Peyer's patch (tissue), 4 donors: ENCODE results near the gene DMD. TPM values are rescaled to one million over a fixed set of nuclear protein-coding genes. Genes with fewer than 3 reads are reported as not detected.

Experiments used
- DNase-seq, 3 donors: peaks; one replicate each; pipeline ENCODE4 v3.0.0-alpha.2; 2017 to 2019
- H3K27ac ChIP-seq, 4 donors: fragments of 200-600 bp; sonication (generic); one replicate each; pipeline ENCODE4 v1.5.1; 2016 to 2019
- H3K27me3 ChIP-seq, 2 donors: fragments of 200-600 bp; sonication (generic); one replicate each; pipeline ENCODE4 v1.5.1; 2019
- H3K36me3 ChIP-seq, 3 donors: fragments of 200-600 bp; sonication (generic); one replicate each; pipeline ENCODE4 v1.5.1; 2016 to 2019
- H3K4me1 ChIP-seq, 4 donors: fragments of 200-600 bp; sonication (generic); one replicate each; pipeline ENCODE4 v1.5.1; 2016 to 2019
- H3K4me3 ChIP-seq, 4 donors: fragments of 200-600 bp; sonication (generic); 1 replicate in 3 of 4; 2 replicates in 1 of 4; pipeline ENCODE4 v1.5.1; 2016 to 2019; ENCODE audit warnings: mild to moderate bottlenecking in 1 of 4
- H3K9me3 ChIP-seq, 4 donors: fragments of 200-600 bp; sonication (generic); one replicate each; pipeline ENCODE4 v1.5.1; 2016 to 2019; ENCODE audit warnings: mild to moderate bottlenecking in 1 of 4
- POLR2A ChIP-seq, 2 donors: fragments of 450-650 bp; IDR thresholded peaks; one replicate each; pipeline ENCODE4 v1.5.1; 2017; ENCODE audit warnings: antibody characterized with exemption in 2 of 2, mild to moderate bottlenecking in 2 of 2, moderate library complexity in 2 of 2
- total RNA-seq, 4 donors: library from RNA; depleted of rRNA; stranded (reverse); fragments of >200 nt; gene quantifications; one replicate each; pipeline ENCODE4 v1.1.0, GENCODE V29; 2016
- TF ChIP-seq, protein P1 (sequence below), 6 experiments: fragments of 450-650 bp in 4 of 6; fragments of 200-600 bp in 2 of 6; sonication (generic) in 1 of 6; IDR thresholded peaks; one replicate each; pipeline ENCODE4 v1.5.1; 2017 to 2019; ENCODE audit warnings: antibody characterized with exemption in 6 of 6, mild to moderate bottlenecking in 3 of 6, moderate library complexity in 1 of 6

Gene DMD
- total RNA-seq, 4 donors from 2014 or later = 15.8 to 109 (median 19.1) TPM

DNA sequence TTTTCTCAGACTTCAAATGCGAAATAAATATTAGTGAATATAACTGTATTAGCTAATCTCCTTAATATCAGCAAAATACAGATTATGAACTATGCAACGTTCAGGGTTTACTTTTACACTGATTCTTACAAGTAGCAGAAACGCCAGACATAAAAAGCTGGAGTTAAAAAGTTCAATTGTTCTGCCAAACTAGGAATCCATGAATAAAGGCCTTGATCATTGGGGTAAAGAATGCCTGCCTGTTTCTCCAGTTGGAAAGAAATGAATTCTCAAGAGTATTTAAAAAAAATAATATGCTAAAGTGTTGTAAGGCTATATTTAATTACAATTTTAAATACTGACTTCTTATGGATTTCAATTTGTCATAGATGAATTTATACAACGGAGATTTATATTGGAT lies 612.2 kb downstream of the DMD start:
- TF ChIP-seq, protein P1, sequence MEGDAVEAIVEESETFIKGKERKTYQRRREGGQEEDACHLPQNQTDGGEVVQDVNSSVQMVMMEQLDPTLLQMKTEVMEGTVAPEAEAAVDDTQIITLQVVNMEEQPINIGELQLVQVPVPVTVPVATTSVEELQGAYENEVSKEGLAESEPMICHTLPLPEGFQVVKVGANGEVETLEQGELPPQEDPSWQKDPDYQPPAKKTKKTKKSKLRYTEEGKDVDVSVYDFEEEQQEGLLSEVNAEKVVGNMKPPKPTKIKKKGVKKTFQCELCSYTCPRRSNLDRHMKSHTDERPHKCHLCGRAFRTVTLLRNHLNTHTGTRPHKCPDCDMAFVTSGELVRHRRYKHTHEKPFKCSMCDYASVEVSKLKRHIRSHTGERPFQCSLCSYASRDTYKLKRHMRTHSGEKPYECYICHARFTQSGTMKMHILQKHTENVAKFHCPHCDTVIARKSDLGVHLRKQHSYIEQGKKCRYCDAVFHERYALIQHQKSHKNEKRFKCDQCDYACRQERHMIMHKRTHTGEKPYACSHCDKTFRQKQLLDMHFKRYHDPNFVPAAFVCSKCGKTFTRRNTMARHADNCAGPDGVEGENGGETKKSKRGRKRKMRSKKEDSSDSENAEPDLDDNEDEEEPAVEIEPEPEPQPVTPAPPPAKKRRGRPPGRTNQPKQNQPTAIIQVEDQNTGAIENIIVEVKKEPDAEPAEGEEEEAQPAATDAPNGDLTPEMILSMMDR (IDR thresholded peaks at IDR 0.05) = no peak
- TF ChIP-seq POLR2A (IDR thresholded peaks at IDR 0.05) = no peak
- Histone ChIP-seq H3K4me3 (no peak overlapping the region), H3K27me3 (no peaks in the 10 kb centered on the region), H3K4me1 (no peaks in the 10 kb centered on the region), H3K9me3 (no peaks in the 10 kb centered on the region), H3K27ac (no peak overlapping the region), H3K36me3 (no peaks in the 10 kb centered on the region)
- DNase-seq = no peak

DNA sequence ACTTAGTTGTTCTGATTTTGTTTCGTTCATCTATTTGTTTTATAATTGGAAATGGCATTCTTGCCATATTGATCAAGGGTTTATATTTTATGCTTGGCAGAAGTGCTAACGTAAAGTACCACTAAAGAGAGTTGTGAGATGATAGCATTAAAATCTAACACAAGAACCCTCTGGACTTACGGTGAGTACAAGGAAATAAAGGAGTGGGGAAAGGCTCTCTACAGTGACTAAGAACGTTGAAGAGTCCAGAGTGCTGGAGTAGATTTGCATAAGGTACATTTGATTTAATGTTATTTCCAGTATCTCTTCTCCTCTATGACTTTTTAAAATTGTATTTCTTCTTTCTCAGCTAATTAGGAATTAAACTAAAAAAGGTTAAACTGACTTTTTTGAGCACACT lies 612.6 kb downstream of the DMD start:
- Histone ChIP-seq H3K36me3 (no peaks in the 10 kb centered on the region), H3K4me3 (no peak overlapping the region), H3K27me3 (no peaks in the 10 kb centered on the region), H3K9me3 (no peaks in the 10 kb centered on the region), H3K4me1 (no peaks in the 10 kb centered on the region), H3K27ac (no peak overlapping the region)
- DNase-seq = no peak
- no peak for TF ChIP-seq POLR2A (IDR thresholded peaks at IDR 0.05)
- TF ChIP-seq, protein P1 (IDR thresholded peaks at IDR 0.05) = no peak

DNA sequence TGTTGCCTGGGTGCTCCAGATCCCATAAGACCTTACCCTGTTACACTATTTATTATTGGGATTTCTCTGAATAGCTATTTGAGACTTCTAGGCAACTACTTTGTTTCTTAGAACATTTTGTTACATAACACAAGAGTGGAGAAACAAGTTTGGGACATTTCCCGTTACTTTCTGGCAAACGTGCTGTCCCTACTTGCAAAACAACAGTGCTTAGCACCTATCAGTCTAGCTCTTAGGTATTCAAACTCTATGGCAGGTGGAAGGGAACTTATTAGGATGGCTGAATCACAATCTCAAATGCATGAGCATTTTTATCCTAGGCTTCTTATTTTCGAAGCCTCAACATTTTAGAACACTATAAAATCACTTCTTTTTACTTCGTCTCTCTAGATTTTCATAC lies 613.6 kb downstream of the DMD start:
- DNase-seq = no peak
- Histone ChIP-seq H3K27ac (no peak overlapping the region), H3K4me3 (no peak overlapping the region), H3K4me1 (no peaks in the 10 kb centered on the region), H3K27me3 (no peaks in the 10 kb centered on the region), H3K36me3 (no peaks in the 10 kb centered on the region), H3K9me3 (no peaks in the 10 kb centered on the region)
- TF ChIP-seq POLR2A (IDR thresholded peaks at IDR 0.05) = no peak
- TF ChIP-seq, protein P1 (IDR thresholded peaks at IDR 0.05) = no peak

DNA sequence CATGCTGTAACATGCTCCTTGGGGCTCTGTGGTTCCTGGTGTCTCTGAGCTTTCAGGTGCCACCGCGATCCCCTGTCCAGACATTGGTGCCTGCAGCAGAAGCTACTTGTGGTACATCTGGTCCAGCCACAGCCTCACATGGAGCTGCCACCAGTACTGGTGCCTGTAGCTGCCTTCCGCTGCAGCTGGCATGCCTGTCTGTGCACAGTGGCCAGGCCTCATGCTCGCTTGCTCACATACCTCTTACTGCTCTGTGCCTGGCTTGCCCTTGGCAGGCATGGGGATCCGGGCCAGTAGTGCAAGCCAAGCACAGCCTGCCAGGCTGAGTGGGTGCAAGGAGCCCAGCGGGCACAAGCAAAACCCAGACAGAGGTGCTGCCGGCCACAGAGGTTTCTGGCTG lies 618.6 kb downstream of the DMD start:
- Histone ChIP-seq H3K4me3 (no peak overlapping the region), H3K36me3 (no peaks in the 10 kb centered on the region), H3K27ac (no peak overlapping the region), H3K27me3 (no peaks in the 10 kb centered on the region), H3K9me3 (no peaks in the 10 kb centered on the region), H3K4me1 (no peaks in the 10 kb centered on the region)
- no peak for DNase-seq
- TF ChIP-seq POLR2A (IDR thresholded peaks at IDR 0.05) = no peak
- TF ChIP-seq, protein P1 (IDR thresholded peaks at IDR 0.05) = no peak

DNA sequence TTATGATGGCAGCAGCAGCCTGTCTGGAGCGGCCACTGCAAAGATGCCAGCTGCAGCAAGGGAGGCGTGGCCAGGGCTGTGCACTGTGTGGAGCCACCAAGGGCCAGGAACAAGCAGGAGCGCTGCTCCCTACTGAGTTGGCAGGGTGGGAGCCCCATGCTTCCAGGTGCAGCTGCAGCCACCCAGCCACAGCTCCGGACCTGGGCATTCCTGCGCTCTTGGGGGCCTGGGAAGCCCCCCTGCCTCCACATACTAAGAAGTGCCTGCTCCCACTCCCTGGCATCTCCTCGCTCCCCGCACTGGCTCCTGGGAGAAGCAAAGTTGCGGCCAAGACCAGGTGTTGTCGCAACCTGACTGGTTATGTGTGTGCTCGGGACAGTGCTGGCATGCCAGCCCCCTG lies 619.8 kb downstream of the DMD start:
- TF ChIP-seq POLR2A (IDR thresholded peaks at IDR 0.05) = no peak
- TF ChIP-seq, protein P1 (IDR thresholded peaks at IDR 0.05) = no peak
- no peaks in the 10 kb centered on the region for H3K4me1 ChIP-seq
- H3K27me3 ChIP-seq = no peaks in the 10 kb centered on the region
- DNase-seq = no peak
- no peaks in the 10 kb centered on the region for H3K9me3 ChIP-seq
- H3K36me3 ChIP-seq = no peaks in the 10 kb centered on the region
- no peak overlapping the region for H3K27ac ChIP-seq
- H3K4me3 ChIP-seq = no peak overlapping the region

DNA sequence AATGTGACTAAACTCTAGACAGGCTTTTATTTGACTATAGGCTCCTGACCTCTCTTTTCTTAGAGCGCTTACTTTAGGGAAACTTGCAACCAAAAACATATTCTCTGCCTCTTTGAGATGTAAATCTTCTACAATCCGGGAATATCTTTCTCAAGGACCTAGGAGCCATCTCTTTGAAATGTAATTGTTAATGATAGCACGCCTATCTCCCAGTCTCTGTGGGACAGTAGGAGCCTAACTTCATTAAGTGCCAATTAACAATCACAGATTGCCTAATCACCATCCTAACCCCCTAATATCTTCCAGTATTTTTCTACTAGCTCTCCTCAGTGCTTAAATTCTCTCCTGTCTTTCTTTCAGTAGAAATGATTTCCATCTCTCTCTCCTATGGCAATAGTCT lies 628.6 kb downstream of the DMD start:
- H3K36me3 ChIP-seq = no peaks in the 10 kb centered on the region
- no peaks in the 10 kb centered on the region for H3K27me3 ChIP-seq
- no peaks in the 10 kb centered on the region for H3K4me1 ChIP-seq
- TF ChIP-seq, protein P1 (IDR thresholded peaks at IDR 0.05) = no peak
- no peak for TF ChIP-seq POLR2A (IDR thresholded peaks at IDR 0.05)
- H3K27ac ChIP-seq = no peak overlapping the region
- DNase-seq = no peak
- no peak overlapping the region for H3K4me3 ChIP-seq
- no peaks in the 10 kb centered on the region for H3K9me3 ChIP-seq
